ENCODE data around the gene FAM20C.

The FAM20C gene

DNA sequence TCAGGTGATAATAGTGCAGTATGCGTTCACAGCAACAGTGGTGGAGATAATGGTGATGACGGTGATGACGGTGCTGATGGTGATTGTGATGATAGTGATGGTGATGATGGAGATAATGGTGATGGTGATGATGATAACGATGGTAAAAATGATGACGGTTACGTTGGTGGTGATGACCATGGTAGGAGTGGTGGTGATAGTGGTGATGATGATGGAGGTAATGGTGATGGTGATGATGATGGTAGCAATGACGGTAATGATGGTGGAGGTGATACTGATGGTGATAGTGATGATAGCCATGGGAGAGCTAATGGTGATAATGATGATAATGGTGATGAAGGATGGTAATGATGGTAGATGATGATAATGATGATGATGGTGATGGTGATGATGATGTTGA is 45.0 kb downstream of the FAM20C start (continued):
- no peak for TF ChIP-seq ZNF747 (tag by site-specific recombination; IDR thresholded peaks at IDR 0.05)
- TF ChIP-seq ZNF146 (tag by site-specific recombination; IDR thresholded peaks at IDR 0.05) = no peak
- 0 out of 2 replicates have a peak, but pooled peaks have one; percentile 59 for TF ChIP-seq ZNF521 (tag by site-specific recombination; IDR thresholded peaks at IDR 0.05)
- 0 out of 2 replicates have a peak, but pooled peaks have one; percentile 44 for TF ChIP-seq ZBTB17 (tag by site-specific recombination; IDR thresholded peaks at IDR 0.05)
- no peak for TF ChIP-seq ZNF18 (tag by site-specific recombination; IDR thresholded peaks at IDR 0.05)
- TF ChIP-seq ZNF776 (tag by site-specific recombination; IDR thresholded peaks at IDR 0.05; ENCODE audit: borderline replicate concordance) = peak; percentile 69; the same call in 1 of the 2 replicates
- TF ChIP-seq, protein P1, sequence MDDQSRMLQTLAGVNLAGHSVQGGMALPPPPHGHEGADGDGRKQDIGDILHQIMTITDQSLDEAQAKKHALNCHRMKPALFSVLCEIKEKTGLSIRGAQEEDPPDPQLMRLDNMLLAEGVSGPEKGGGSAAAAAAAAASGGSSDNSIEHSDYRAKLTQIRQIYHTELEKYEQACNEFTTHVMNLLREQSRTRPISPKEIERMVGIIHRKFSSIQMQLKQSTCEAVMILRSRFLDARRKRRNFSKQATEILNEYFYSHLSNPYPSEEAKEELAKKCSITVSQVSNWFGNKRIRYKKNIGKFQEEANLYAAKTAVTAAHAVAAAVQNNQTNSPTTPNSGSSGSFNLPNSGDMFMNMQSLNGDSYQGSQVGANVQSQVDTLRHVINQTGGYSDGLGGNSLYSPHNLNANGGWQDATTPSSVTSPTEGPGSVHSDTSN (CRISPR knock-in tag; IDR thresholded peaks at IDR 0.05) = no peak
- TF ChIP-seq ZNF138 (tag by site-specific recombination; IDR thresholded peaks at IDR 0.05; ENCODE audit: borderline replicate concordance) = no peak
- 0 out of 2 replicates have a peak, but pooled peaks have one; percentile 57 for TF ChIP-seq ZNF311 (tag by site-specific recombination; IDR thresholded peaks at IDR 0.05; ENCODE audit: borderline replicate concordance)
- TF ChIP-seq ZNF548 (tag by site-specific recombination; IDR thresholded peaks at IDR 0.05) = no peak
- peak; percentile 61; the same call in 1 of the 2 replicates for TF ChIP-seq ZNF248 (tag by site-specific recombination; IDR thresholded peaks at IDR 0.05)
- no peak for TF ChIP-seq IKZF3 (tag by site-specific recombination; IDR thresholded peaks at IDR 0.05)
- no peak for TF ChIP-seq ZNF670 (tag by site-specific recombination; IDR thresholded peaks at IDR 0.05; ENCODE audit: low read depth)
- no peak for TF ChIP-seq REPIN1 (tag by site-specific recombination; IDR thresholded peaks at IDR 0.05; ENCODE audit: low read depth)
- no peak for TF ChIP-seq ZNF664 (tag by site-specific recombination; IDR thresholded peaks at IDR 0.05)
- TF ChIP-seq ZNF169 (tag by site-specific recombination; IDR thresholded peaks at IDR 0.05) = no peak
- TF ChIP-seq GLIS1 (tag by site-specific recombination; IDR thresholded peaks at IDR 0.05) = no peak
- TF ChIP-seq, protein P2, sequence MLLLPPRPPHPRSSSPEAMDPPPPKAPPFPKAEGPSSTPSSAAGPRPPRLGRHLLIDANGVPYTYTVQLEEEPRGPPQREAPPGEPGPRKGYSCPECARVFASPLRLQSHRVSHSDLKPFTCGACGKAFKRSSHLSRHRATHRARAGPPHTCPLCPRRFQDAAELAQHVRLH (tag by site-specific recombination; IDR thresholded peaks at IDR 0.05) = peak; percentile 69; the same call in 1 of the 2 replicates
- 0 out of 2 replicates have a peak, but pooled peaks have one; percentile 21 for TF ChIP-seq ZNF571 (tag by site-specific recombination; IDR thresholded peaks at IDR 0.05)
- TF ChIP-seq, protein P3, sequence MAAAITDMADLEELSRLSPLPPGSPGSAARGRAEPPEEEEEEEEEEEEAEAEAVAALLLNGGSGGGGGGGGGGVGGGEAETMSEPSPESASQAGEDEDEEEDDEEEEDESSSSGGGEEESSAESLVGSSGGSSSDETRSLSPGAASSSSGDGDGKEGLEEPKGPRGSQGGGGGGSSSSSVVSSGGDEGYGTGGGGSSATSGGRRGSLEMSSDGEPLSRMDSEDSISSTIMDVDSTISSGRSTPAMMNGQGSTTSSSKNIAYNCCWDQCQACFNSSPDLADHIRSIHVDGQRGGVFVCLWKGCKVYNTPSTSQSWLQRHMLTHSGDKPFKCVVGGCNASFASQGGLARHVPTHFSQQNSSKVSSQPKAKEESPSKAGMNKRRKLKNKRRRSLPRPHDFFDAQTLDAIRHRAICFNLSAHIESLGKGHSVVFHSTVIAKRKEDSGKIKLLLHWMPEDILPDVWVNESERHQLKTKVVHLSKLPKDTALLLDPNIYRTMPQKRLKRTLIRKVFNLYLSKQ (tag by site-specific recombination; IDR thresholded peaks at IDR 0.05; ENCODE audit: borderline replicate concordance) = no peak
- 0 out of 2 replicates have a peak, but pooled peaks have one; percentile 29 for TF ChIP-seq HIC1 (tag by site-specific recombination; IDR thresholded peaks at IDR 0.05)
- TF ChIP-seq, protein P4, sequence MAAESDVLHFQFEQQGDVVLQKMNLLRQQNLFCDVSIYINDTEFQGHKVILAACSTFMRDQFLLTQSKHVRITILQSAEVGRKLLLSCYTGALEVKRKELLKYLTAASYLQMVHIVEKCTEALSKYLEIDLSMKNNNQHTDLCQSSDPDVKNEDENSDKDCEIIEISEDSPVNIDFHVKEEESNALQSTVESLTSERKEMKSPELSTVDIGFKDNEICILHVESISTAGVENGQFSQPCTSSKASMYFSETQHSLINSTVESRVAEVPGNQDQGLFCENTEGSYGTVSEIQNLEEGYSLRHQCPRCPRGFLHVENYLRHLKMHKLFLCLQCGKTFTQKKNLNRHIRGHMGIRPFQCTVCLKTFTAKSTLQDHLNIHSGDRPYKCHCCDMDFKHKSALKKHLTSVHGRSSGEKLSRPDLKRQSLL (tag by site-specific recombination; IDR thresholded peaks at IDR 0.05) = no peak
- TF ChIP-seq MYNN (tag by site-specific recombination; IDR thresholded peaks at IDR 0.05; ENCODE audit: borderline replicate concordance) = no peak
- no peak for TF ChIP-seq PATZ1 (tag by site-specific recombination; IDR thresholded peaks at IDR 0.05)
- TF ChIP-seq ZNF114 (tag by site-specific recombination; IDR thresholded peaks at IDR 0.05) = 0 out of 2 replicates have a peak, but pooled peaks have one; percentile 22
- TF ChIP-seq ZNF555 (tag by site-specific recombination; conservative IDR thresholded peaks at IDR 0.05) = no peak
- no peak for TF ChIP-seq ZNF514 (tag by site-specific recombination; IDR thresholded peaks at IDR 0.05)
- no peak for TF ChIP-seq ZNF214 (tag by site-specific recombination; IDR thresholded peaks at IDR 0.05; ENCODE audit: borderline replicate concordance)
- TF ChIP-seq ZNF426 (tag by site-specific recombination; IDR thresholded peaks at IDR 0.05) = no peak
- no peak for TF ChIP-seq ZNF660 (tag by site-specific recombination; IDR thresholded peaks at IDR 0.05)
- no peak for TF ChIP-seq ZNF654 (tag by site-specific recombination; IDR thresholded peaks at IDR 0.05; ENCODE audit: low read depth)
